A549 treated with GW870086 at 1 μM for 4 hours (cell line): ENCODE measurements around the gene PPFIA2. TPM values are rescaled to one million over a fixed set of nuclear protein-coding genes. Genes with fewer than 3 reads are reported as not detected.

Experiments used
- total RNA-seq: library from RNA; stranded (reverse); fragments of 200-300 nt; extraction: Qiagen RNA extraction; gene quantifications from 5 replicates; pipeline ENCODE4 v1.2.3, GENCODE V29; 2022; ENCODE audit warnings: low read depth

Gene PPFIA2
- total RNA-seq = not detected in 5 replicates

GRCh38 chr12:81759190-81760051, at the start of gene PPFIA2:
Gene PPFIA2, minus strand, starts transcription at chr12:81759350.

